SU-DHL-6 (cell line): ENCODE results near the gene THAP11.

ENCODE experiments used
- H2AFZ ChIP-seq: fragments of 200-600 bp; sonication (generic); 2 replicates; pipeline ENCODE4 v1.6.1; 2014; ENCODE audit warnings: low read depth, mild to moderate bottlenecking, moderate library complexity, mixed read lengths, antibody characterized with exemption, low read length; ENCODE audit not compliant: severe bottlenecking
- H3F3A ChIP-seq: fragments of 200-600 bp; shearing (Covaris generic); 2 replicates; pipeline ENCODE4 v1.6.0; 2016; ENCODE audit warnings: antibody characterized with exemption, mild to moderate bottlenecking; ENCODE audit not compliant: insufficient read depth
- H3K27ac ChIP-seq: fragments of 200-600 bp; sonication (generic); 2 replicates; pipeline ENCODE4 v1.5.1; 2016; ENCODE audit warnings: low read depth, mild to moderate bottlenecking, low read length, moderate library complexity, mixed read lengths
- H3K27me3 ChIP-seq: fragments of 200-600 bp; sonication (generic), shearing (Covaris generic); 2 replicates; pipeline ENCODE4 v1.6.0; 2014; ENCODE audit warnings: mild to moderate bottlenecking, low read length
- H3K36me3 ChIP-seq: fragments of 200-600 bp; sonication (generic); 2 replicates; pipeline ENCODE4 v1.6.1; 2014; ENCODE audit warnings: mild to moderate bottlenecking, low read length, mixed read lengths
- H3K4me2 ChIP-seq: fragments of 300-600, 200-600 bp; shearing (Covaris generic), sonication (generic); 2 replicates; pipeline ENCODE4 v1.6.0; 2014; ENCODE audit warnings: low read length, low read depth, mild to moderate bottlenecking; ENCODE audit not compliant: poor library complexity, severe bottlenecking
- H3K4me3 ChIP-seq: fragments of 200-600 bp; sonication (generic); 2 replicates; pipeline ENCODE4 v1.5.1; 2014; ENCODE audit warnings: antibody characterized with exemption, low read length, mild to moderate bottlenecking, mixed read lengths; ENCODE audit not compliant: insufficient read depth, poor library complexity, severe bottlenecking
- H3K79me2 ChIP-seq: fragments of 200-600 bp; sonication (generic); 2 replicates; pipeline ENCODE4 v1.6.1; 2014; ENCODE audit warnings: mild to moderate bottlenecking, low read length, moderate library complexity; ENCODE audit not compliant: insufficient read depth
- H3K9ac ChIP-seq: fragments of 200-600 bp; sonication (generic); 2 replicates; pipeline ENCODE4 v1.7.0; 2014; ENCODE audit warnings: mild to moderate bottlenecking, low read length
- H3K9me2 ChIP-seq: fragments of 200-600 bp; sonication (generic); replicated peaks from 2 replicates; pipeline ENCODE4 v1.6.1; 2014; ENCODE audit warnings: low read length; ENCODE audit not compliant: insufficient read depth
- H3K9me3 ChIP-seq: fragments of 200-600 bp; sonication (generic); 2 replicates; pipeline ENCODE4 v1.6.1; 2014; ENCODE audit warnings: low read length, mixed read lengths; ENCODE audit not compliant: insufficient read depth
- H4K20me1 ChIP-seq: fragments of 200-600 bp; sonication (generic); 2 replicates; pipeline ENCODE4 v1.6.1; 2014; ENCODE audit warnings: low read depth, mild to moderate bottlenecking, antibody characterized with exemption, low read length, moderate library complexity, mixed read lengths
- CTCF ChIP-seq: fragments of 200-600 bp; sonication (generic); IDR thresholded peaks from one replicate; pipeline ENCODE4 v1.5.1; 2017; ENCODE audit warnings: antibody characterized with exemption, mild to moderate bottlenecking, low read length, moderate library complexity; ENCODE audit not compliant: insufficient read depth, poor library complexity, severe bottlenecking
- EZH2phosphoT487 ChIP-seq: fragments of 200-600 bp; sonication (generic), shearing (Covaris generic); conservative IDR thresholded peaks from 2 replicates; pipeline ENCODE4 v1.6.1; 2018; ENCODE audit warnings: mild to moderate bottlenecking, antibody characterized with exemption, low read length, moderate library complexity, mixed read lengths

THAP11 gene

GRCh38 chr16:67886387-67886786 is 44.3 kb downstream of the THAP11 start:
- Histone ChIP-seq H4K20me1 (no peaks in the 10 kb centered on the region), H3K9ac (no peak overlapping the region), H3K79me2 (no peaks in the 10 kb centered on the region), H3F3A (no peaks in the 10 kb centered on the region; the same call in 1 of the 2 replicates), H2AFZ (no peak overlapping the region), H3K27me3 (no peaks in the 10 kb centered on the region), H3K36me3 (no peaks in the 10 kb centered on the region), H3K27ac (no peak overlapping the region), H3K9me2 (no peaks in the 10 kb centered on the region), H3K4me2 (no peak overlapping the region), H3K4me3 (no peak overlapping the region), H3K9me3 (no peaks in the 10 kb centered on the region)
- TF ChIP-seq CTCF, result no peak
- TF ChIP-seq EZH2phosphoT487, result no peak

GRCh38 chr16:67888331-67888730 is 46.2 kb downstream of the THAP11 start:
- no peak overlapping the region for H3K4me2 ChIP-seq
- no peaks in the 10 kb centered on the region for H3K36me3 ChIP-seq
- no peak overlapping the region for H2AFZ ChIP-seq
- no peaks in the 10 kb centered on the region; the same call in 1 of the 2 replicates for H3F3A ChIP-seq
- no peaks in the 10 kb centered on the region for H3K9me2 ChIP-seq
- H3K9me3 ChIP-seq, result no peaks in the 10 kb centered on the region
- no peak overlapping the region for H3K4me3 ChIP-seq
- H3K9ac ChIP-seq, result no peak overlapping the region
- H3K27ac ChIP-seq, result no peak overlapping the region
- no peaks in the 10 kb centered on the region for H3K79me2 ChIP-seq
- H3K27me3 ChIP-seq, result no peaks in the 10 kb centered on the region
- no peaks in the 10 kb centered on the region for H4K20me1 ChIP-seq
- no peak for TF ChIP-seq EZH2phosphoT487
- no peak for TF ChIP-seq CTCF

GRCh38 chr16:67892375-67892774 is 50.3 kb downstream of the THAP11 start:
- Histone ChIP-seq H3K27me3 (no peaks in the 10 kb centered on the region), H3K9me3 (no peaks in the 10 kb centered on the region), H3K79me2 (peaks cover 14% of the 10 kb centered on the region), H2AFZ (peak overlapping the region; percentile 81), H3K27ac (peak overlapping the region; percentile 20; the same call in 1 of the 2 replicates), H3K4me3 (peak overlapping the region; percentile 59), H3K4me2 (peak overlapping the region; percentile 93), H3F3A (no peaks in the 10 kb centered on the region; the same call in 1 of the 2 replicates), H3K9me2 (no peaks in the 10 kb centered on the region), H3K36me3 (no peaks in the 10 kb centered on the region), H3K9ac (peak overlapping the region; percentile 76), H4K20me1 (no peaks in the 10 kb centered on the region)
- TF ChIP-seq EZH2phosphoT487 (no peak), CTCF (no peak)
